Endometrial microvascular endothelial cells (primary cell): ENCODE data around the gene SUSD4. TPM values are rescaled to one million over a fixed set of nuclear protein-coding genes. Genes with fewer than 3 reads are reported as not detected.

ENCODE experiments used
- in situ Hi-C: cut with HindIII; loops from 2 replicates; pipeline ENCODE4 v1.10.0; 2017; ENCODE audit warnings: low sequenced_read_pairs, low pct_unique_long_range_greater_than_20kb; ENCODE audit errors: inconsistent ontology term
- total RNA-seq: library from RNA; depleted of rRNA; stranded (reverse); fragments of >200 nt; gene quantifications from one replicate; pipeline ENCODE4 v1.2.3, GENCODE V29; 2015; ENCODE audit errors: inconsistent ontology term

SUSD4 gene
- total RNA-seq, 1 donor from 2014 or later = not detected

DNA sequence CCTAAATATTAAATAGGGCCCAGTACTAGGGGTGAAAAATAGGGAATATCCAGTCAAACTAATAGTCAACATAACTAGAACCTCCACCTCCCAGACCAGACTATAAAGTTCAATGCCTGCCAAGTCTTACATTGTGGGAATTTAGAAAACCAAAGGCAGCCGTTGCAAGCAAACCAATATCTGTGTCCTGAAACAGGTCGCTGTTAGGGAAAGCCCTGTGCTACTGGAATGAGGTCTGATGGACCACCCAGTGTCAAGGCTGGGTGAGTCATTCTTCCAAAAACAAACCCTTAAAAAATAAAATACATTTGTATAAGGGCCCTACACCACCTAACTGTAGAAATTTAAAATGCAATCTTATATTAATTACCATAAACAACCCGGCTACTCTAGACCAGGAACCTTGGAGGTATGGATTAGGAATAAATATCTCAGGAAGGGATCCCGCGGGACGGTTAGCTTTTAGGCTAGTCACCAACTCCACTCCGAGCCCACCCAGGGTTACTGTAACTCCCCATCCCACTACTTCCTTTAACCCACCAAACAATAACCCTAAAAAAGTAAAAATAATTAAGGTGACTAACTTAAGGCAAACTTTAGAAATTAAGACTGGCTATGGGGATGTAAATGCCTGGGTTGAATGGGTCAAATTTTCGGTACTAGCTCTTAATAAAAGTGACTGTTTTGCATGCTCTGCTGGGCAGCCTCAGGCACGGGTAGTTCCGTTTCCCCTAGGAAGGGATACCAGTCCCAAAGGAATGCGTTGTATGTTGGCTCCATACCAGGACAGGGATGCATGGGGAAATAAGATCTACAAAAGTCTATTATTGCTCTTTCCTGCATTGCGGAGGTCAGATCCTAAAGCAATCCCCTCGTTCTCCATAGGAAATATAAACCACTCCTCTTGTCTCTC lies 155.6 kb downstream of the SUSD4 start:
- in situ Hi-C loops = no loop called here

DNA sequence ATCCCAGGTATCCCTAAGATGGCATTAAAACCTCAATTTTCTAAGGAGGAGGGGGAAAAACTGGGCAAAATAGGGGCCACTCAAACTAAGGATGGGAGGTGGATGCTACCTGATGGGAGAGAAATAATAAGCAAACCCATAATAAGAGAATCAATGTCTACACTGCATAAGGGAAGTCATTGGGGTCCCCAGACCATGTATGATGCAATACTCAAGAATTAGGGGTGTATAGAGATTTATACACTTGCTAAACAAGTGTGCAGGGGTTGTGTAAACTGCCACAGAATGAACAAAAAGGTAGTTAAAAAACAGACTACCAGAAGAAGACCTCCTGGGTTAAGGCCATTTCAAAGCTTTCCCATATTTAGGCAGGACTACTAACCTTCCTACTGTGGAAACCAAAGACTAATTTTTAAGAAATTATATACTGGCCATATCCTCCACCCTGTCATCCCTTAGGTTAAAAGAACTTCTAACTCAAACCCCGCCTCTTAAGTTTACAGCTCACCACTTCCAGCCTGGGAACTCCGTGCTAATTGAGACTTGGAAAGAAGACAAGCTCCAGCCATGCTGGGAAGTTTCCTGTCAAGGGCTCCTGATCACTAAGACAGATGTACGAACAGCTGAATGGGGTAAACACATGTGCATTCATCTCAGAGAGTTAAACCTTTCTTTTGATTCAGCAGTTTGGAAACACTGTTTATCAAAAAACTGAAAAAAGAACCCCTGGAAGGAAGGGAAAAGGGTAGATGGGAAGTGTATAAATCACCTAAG lies 156.5 kb downstream of the SUSD4 start:
- in situ Hi-C loops = no loop called here

DNA sequence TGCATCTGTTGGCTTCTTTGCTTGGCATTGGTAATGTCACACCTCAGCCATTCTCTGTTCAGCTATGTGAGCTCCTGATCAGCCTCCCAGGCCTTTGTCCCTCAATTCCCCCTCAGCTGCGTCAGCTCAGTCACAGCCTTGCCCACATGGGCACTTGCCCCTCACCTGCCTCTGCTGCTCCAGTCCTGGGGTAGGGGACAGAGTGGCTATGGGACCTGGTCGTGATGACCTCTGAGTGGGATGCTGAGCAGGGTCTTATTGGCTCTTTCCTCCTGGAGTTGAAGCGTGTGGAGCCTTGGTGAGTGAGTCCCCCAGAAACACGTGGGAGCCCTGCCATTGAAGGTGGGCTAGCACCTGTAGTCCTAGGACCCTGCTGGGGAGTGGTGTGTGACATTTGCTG lies 159.6 kb downstream of the SUSD4 start:
- in situ Hi-C loops = no loop called here

DNA sequence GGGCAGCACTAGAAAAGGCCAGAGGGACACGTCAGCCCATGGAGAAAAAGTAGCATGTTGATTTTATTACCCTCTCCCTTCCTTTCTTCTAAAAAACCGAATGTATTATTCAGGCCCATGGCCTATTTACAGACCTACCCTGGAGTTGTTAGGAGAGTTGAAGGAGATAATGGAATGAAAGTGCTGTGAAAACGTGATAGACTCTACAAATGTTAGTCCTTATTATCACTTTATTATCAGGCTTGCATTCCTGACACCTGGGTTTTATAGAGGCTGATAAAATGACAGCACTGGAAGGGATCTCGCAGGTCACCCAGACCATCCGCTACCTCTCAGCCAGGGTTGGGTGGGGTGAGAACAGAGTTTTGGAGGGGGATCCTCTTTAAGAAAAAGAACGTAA lies 160.3 kb downstream of the SUSD4 start:
- in situ Hi-C loops = no loop called here

DNA sequence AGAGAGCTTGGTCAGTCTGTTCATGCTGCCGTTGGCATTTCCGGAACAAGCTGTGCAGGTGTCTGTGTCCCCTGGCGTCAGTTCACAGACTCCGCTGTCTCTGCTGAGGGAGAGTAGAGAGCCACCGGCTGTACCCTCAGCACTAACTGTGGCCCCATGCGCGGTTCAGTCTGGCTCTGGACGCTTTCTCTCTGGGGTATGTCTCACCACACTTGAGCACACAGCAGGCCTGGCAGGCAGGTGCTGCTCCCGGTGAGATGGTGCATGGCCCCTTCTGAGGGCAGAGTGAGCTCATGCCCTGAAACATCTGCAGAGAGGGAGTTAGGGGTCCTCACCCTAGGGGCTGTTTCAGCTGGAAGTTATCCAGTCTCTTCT lies 161.0 kb downstream of the SUSD4 start:
- in situ Hi-C loops = no loop called here

DNA sequence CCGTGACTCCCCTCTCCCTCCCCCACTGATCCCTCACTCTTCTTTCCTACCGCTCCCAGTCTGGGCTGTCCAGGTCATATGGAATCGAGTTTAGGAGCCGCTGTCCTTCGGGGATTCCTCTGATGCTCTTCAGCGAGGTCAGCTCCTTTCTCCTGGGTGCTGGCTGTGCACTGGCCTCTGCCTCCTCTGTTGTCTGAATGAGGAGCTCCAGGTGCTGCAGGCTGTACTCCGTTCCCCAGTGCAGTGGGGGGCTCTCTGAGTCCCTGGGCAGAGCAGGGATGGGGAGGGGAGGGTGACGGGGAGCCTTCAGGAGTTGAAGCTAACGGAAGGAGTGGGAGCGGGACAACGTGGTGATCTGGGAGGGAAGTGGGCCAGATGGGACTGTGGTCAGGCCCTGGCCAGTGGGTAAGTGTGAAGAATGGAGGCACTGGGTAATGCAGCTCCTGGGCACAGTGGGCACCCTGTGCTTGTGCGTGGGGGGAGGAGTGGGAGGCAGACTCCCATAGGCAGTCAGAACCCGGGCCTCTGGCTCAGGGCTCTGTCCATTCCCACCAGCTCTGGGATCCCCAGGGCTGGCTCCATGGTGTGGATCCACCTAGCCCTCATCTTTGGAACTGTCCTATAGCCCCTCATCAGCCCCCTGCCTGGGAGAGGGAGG lies 161.5 kb downstream of the SUSD4 start:
- in situ Hi-C loops = no loop called here

DNA sequence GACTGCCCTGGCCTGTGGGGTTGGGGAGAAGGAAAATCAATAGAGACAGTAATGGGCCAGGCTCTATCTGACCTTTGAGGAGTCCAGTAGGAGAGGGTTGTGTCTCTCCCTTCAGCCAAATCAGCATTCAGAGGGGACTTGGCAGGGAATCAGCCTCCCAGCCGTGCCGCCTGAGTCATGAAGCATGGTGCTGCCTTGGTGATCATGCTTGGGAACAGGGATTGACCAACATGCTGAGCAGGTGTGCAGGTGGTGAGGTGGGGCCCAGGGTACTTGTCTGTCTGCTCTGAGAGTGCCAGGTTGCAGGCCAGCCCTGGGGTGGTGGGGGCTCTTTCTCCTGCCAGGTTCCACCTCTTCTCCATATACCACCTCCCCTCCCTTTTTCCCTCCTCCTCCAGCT lies 162.0 kb downstream of the SUSD4 start:
- in situ Hi-C loops = no loop called here

DNA sequence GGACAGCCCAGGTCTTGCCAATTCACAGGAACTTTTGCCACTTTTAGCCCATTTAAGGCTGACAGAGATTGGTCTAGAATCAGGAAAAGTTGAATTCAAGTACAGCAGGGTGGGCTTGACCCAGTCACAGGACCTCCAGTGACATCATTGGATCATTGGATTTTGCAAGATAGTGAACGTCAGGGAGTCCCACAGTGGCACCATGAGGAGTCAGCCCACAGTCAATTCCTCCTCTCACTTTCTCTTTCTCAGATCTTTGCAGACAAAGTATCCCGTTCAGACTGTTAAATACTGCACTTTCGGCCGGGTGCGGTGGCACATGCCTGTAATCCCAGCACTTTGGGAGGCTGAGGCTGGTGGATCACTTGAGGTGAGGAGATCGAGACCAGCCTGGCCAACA lies 163.1 kb downstream of the SUSD4 start:
- in situ Hi-C loops = no loop called here

DNA sequence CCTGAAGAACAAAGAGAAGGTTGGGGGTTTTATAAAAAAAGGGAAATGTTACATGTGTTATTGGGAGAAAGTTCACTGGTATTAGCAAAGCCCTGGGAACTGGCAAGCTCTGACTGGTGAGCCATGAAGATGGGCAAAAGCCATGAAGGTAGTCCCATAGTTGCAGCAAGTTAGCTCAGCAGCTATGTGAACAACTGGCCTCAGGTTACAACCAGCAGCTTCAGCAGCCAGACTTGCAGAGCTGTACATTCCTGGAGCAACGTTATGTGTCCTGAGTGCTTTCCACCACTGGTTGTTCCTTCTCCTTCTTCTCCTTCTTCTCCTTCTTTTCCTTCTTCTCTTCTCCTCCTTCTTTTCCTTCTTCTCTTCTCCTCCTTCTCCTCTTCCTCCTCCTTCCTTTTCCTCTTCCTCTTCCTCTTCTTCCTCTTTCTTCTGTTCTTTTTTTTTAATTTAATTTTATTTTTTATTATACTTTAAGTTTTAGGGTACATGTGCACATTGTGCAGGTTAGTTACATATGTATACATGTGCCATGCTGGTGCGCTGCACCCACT lies 164.8 kb downstream of the SUSD4 start:
- in situ Hi-C loops = no loop called here

DNA sequence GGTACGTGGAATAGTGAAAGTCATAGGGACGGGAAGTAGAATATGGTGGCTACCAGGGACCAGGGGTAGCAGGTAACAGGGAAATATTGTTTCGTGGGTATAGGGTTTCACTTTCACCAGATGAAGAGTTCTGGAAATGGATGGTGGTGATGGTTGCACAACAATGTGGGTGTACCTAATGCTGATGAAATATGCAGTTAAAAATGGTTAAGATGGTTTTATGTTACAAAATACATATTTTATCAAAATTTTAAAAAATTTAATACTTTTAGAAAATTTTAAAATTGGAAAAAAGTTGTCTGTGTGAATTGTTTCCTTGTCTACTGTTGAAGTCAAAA lies 165.4 kb downstream of the SUSD4 start:
- in situ Hi-C loops = no loop called here

DNA sequence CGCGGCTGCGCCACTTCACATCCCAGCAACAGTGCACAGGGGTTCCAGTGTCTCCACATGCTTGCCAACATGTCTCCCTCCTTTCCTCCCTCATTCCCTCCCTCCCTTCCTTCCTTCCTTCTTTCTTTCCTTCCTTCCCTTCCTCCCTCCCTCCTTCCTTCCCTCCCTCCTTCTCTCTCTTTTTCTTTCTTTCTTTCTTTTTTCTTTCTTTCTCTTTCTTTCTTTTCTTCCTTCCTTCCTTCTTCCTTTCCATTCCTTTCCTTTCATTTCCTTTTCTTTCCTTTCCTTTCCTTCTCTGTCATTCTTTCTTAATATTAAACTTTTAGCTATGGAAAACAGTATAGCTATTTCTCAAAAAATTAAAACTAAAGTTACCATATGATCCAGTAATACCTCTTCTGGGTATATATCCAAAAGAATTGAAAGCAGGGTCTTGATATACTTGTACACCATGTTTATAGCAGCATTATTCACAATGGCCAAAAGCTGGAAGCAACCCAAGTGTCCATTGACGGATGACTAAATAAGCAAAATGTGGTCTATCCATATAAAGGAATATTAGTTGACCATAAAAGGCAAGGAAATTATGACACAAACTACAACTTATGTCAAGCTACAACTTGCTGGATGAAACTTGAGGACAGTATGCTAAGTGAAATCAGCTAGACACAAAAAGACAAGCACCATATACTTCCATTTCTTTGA lies 165.9 kb downstream of the SUSD4 start:
- in situ Hi-C loops = no loop called here

DNA sequence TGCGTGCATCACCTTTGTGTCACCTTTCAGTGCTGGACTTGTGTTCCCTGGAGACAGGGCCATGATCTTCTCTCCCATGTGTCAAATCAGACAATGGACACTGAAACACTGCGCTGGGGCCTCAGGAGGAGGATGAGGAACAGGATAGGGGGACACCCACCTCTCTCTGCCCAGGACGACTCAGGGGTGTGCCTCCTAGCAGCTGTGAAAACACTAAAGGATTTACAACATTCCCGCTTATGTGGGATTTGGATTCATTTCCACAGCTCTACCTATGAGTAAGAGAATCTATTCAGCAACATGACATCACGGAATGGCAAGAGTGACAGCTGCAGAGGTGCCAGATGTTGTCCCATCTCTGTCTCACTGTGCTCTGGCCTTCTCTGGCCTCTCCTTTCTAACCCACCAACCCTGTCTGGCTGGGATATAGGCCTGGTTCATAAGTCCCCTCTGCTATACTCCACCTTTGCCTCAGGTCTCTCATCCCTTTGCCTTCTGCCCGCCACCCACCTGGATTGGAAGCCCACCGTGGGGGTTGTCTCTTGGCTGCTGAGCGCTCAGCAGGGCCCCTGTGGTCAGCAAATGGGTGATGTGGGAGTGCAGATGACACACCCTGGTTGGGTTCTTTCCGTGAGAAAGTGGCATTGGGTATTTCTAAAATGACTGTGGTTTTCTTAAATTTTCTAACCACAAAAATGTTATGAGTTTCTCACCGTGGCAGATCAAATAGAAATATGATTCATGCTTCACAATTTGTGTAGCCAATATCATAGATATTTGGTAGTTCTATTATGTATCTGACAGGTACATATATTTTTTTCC lies 173.9 kb downstream of the SUSD4 start:
- in situ Hi-C loops = no loop called here

DNA sequence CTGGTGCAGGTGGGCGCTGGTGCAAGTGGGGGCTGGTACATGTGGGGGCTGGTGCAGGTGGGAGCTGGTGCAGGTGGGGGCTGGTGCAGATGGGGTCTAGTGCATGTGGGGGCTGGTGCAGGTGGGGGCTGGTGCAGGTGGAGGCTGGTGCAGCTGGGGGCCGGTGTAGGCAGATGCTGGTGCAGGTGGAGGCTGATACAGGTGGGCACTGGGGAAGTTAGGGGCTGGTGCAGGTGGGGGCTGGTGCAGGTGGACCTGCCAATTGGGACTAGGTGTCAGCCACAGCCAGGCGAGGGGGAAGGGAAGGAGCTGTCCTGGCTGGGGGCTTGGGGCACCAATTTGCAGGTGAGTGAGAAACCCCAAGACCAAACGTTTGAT lies 174.5 kb downstream of the SUSD4 start:
- in situ Hi-C loops = no loop called here

DNA sequence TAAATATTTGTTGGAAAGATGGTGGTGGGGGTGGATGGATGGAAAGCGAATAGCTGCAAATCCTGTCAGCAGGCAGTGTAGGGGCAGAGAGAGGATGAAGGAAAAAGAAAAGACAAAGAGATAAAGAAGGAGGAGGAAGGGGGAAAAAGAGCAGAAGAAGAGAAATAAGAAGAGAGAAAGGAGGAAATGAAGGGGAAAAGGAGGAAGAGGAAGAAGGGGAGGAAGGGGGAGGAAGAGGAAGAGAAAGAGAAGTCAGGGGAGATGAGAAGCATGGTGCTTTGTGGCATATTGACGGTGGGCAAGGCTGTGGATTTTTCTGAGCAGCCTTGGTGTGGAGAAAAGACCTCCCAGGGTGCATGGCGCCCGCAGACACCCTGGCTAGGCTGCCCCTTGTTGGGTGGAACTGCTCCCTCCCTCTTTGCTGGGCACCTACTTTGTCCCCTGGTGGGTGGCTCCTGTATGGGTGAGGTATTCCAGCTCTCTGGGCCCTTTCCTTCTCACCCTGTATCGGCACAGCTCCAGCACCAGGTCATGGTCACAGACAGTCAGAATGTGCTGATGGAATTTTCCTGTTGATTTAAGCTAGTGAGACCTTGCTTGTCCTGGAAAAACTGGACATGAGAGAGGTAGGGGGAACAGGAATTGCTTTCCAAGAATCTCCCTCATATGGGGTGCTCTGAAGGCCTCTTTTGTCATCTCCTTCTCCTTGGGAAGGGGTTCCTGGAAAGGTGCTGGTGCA lies 175.2 kb downstream of the SUSD4 start:
- in situ Hi-C loops = no loop called here

DNA sequence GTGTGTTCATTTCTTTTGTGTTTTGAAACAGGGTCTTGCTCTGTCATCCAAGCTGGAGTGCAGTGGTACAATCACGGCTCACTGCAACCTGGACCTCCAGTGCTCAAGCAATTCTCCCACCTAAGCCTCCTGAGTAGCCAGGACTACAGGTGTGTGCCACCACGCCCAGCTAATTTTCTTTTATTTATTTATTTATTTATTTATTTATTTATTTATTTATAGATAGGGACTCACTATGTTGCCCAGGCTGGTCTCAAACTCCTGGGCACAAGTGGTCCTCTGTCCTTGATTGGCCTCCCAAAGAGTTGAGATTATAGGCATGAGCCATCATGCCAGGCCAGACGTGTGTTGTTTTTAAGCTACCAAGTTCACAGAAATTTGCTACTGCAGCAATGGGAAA lies 177.2 kb downstream of the SUSD4 start:
- in situ Hi-C loops = no loop called here

DNA sequence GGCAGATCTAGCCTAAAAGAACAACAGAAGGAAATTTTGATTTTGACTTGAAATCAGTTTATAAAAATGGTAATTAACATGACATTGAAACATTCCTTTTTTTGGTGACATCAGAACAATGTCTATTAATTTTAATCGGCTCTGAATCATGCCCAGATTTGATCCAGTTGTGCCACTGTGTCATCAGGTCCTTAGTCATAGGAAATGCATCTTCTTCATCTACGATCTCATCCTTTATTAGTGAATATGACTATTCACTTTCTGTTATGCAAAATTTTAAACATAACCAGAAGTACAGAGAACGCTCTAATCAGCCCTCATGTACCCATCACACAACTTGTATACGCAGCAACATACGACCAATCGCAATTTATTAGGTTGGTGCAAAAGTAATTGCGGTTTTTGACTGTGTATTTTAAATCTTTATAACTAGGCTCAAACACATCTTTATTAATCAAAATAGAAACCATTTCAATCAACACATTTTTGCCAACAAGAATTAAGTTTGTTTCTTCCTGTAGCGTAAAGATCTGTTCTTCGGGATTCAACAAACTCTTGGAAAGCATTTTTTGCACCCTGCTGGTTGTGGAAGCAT lies 180.6 kb downstream of the SUSD4 start:
- in situ Hi-C loops = no loop called here

DNA sequence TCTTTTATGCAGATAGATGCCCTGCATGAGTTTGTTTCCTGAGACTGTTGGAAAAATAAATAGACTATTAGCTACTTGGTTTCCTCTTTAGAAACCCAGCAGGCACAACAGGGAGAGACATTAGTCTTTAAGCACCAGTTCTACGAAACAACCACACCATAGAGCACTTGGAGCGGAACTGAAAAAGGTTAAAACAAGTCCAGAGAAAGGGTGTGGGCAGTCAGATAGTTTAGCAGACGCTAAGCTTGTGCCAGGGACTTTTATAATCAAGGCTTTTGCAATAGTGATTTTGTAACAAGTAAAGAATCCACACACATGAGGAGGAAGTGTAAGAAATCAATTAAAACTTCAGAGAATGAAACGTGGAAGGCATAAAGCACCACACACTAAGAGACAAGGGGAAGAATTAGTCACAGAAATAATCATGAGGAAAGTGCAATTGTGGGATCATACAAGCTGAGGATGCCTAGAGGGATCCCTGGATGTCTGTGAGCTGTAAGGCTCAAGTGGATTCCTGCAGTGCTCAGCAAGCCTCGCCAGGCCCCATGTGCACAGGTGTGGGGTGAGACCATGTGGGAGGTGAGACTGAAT lies 183.2 kb downstream of the SUSD4 start:
- in situ Hi-C loops = no loop called here
